Putamen (tissue), 1 donor: ENCODE results near the gene DDOST.
"Not testable (repeated sequence)": the region's sequence is repeated elsewhere in the genome, so short reads cannot be mapped to it uniquely, and the experiment has no call there.

ENCODE experiments used
- DNase-seq: peaks from one replicate; pipeline ENCODE4 v3.0.0-alpha.2; 2016; ENCODE audit warnings: low spot score

The DDOST gene

GRCh38 chr1:20625176-20626097, 35.7 kb downstream of the DDOST start:
- DNase-seq, result no peak

- no peak for DNase-seq
These were observed 36.5 kb downstream of the DDOST start for GRCh38 chr1:20624709-20625108.

GRCh38 chr1:20621012-20621411, 40.2 kb downstream of the DDOST start:
- no peak for DNase-seq

GRCh38 chr1:20619999-20620398, 41.2 kb downstream of the DDOST start:
- no peak for DNase-seq

- DNase-seq, result no peak
These were observed 42.6 kb downstream of the DDOST start for GRCh38 chr1:20618550-20618949.

- no peak for DNase-seq
These were observed 44.2 kb downstream of the DDOST start for GRCh38 chr1:20616847-20617487.

GRCh38 chr1:20615946-20616846, 45.0 kb downstream of the DDOST start:
- no peak for DNase-seq

- no peak for DNase-seq
These were observed 47.0 kb downstream of the DDOST start for GRCh38 chr1:20614131-20614579.

GRCh38 chr1:20612221-20612746, 48.9 kb downstream of the DDOST start:
- DNase-seq, result no peak

GRCh38 chr1:20611652-20612051, 49.5 kb downstream of the DDOST start:
- no peak for DNase-seq

- DNase-seq, result no peak
These were observed 50.2 kb downstream of the DDOST start for GRCh38 chr1:20610970-20611369.

GRCh38 chr1:20609541-20609940, 51.6 kb downstream of the DDOST start:
- no peak for DNase-seq

GRCh38 chr1:20606801-20607570, 54.2 kb downstream of the DDOST start:
- DNase-seq, result not testable (repeated sequence)

- no peak for DNase-seq
These were observed 56.5 kb downstream of the DDOST start for GRCh38 chr1:20604678-20605077.

GRCh38 chr1:20603504-20604464, 57.4 kb downstream of the DDOST start:
- DNase-seq, result no peak

GRCh38 chr1:20602851-20603450, 58.2 kb downstream of the DDOST start:
- no peak for DNase-seq
